NCI-H2171 (cell line): Measurements from ENCODE around the gene TMEM121.

ENCODE experiments used
- DNase-seq: peaks from one replicate; lab custom pipeline; 2025; lab: John Stamatoyannopoulos, UW

TMEM121 gene

GRCh38 chr14:105487449-105487985 is 38.9 kb upstream of the TMEM121 start:
- no peak for DNase-seq

- DNase-seq, result no peak
These were observed 38.2 kb upstream of the TMEM121 start for GRCh38 chr14:105487986-105488777.

GRCh38 chr14:105488781-105489541 is 37.4 kb upstream of the TMEM121 start:
- DNase-seq, result no peak

- peak; percentile 98 for DNase-seq
These were observed 36.7 kb upstream of the TMEM121 start for GRCh38 chr14:105489542-105490266.

DNA sequence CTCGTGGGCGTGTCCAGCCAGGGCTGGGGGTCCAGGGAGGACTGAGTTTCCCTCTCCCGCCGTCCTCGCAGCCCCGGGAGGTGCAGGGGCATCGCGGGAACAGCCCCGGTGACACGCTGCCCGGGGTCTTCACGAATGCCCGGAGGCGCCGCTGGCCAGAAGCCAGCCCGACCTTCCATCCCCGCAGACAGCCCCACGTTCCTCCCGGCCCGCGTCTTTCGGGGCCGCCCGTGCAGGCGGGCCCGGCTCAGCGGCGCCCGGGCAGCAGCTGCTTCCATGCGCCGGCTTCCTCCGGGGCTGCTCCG is 36.2 kb upstream of the TMEM121 start:
- no peak for DNase-seq

DNA sequence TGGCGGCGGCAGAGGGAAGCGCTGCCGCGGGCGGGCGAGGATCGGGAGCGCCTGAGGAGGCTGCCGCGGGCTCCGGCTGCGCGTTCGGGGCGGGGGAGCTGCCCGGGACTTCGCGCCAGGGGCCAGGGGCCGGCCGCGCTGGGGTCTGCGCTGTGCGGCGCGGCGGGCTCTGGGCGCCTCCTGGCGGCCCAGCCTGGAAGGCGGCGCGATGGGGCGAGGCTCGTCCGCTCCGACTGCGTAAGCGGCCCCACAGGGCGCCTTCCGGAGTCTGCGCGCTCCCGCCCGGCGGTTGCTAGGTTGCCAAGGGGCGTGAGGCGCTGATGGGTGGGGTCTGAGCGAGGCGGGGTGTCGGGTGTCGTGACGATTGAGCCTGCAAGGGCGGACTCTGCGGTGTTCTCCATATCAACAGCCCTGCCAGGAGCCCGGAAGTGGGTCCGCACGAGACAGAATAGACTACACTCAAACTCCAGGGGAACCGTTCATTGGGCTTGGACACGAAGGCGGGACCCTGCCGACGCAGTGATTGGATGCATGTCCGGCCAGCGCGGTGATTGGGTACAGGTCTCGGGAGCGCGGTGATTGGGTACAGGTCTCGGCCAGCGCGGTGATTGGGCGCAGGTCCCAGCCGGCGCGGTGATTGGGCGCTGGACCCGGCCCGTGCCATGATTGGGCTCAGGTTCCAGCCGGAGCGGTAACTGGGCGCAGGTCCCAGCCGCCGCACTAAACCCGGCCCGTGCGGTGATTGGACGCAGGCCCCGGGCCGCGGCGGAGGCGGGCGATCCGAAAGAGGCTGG is 35.6 kb upstream of the TMEM121 start, which contains the start of gene TEDC1:
TEDC1 (plus strand) TSS at position 675 of the 794 bp plus-strand sequence. CDS start 130 bp downstream, outside the sequence.
- DNase-seq, result peak; percentile 100

GRCh38 chr14:105491366-105491973 is 34.9 kb upstream of the TMEM121 start:
- DNase-seq, result peak; percentile 67

- no peak for DNase-seq
These were observed 34.1 kb upstream of the TMEM121 start for GRCh38 chr14:105492031-105492970.

- no peak for DNase-seq
These were observed 33.2 kb upstream of the TMEM121 start for GRCh38 chr14:105492971-105493871.

- DNase-seq, result peak; percentile 26
These were observed 32.3 kb upstream of the TMEM121 start for GRCh38 chr14:105493921-105494605.

DNA sequence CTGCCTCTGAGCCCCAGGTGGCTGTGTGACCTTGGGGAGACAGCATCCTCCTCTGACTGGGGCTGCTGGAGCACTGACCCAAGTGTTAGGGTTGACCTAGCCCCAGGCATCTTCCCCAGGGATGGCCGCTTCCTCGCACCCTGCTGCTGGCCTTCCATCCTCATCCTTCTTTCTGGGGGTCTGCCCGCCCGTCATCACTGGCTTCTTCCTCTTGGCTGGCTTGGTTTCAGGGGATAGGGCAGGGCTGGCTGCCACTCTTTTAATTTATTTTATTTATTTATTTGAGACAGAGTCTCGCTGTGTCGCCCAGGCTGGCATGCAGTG is 31.8 kb upstream of the TMEM121 start:
- DNase-seq, result no peak

DNA sequence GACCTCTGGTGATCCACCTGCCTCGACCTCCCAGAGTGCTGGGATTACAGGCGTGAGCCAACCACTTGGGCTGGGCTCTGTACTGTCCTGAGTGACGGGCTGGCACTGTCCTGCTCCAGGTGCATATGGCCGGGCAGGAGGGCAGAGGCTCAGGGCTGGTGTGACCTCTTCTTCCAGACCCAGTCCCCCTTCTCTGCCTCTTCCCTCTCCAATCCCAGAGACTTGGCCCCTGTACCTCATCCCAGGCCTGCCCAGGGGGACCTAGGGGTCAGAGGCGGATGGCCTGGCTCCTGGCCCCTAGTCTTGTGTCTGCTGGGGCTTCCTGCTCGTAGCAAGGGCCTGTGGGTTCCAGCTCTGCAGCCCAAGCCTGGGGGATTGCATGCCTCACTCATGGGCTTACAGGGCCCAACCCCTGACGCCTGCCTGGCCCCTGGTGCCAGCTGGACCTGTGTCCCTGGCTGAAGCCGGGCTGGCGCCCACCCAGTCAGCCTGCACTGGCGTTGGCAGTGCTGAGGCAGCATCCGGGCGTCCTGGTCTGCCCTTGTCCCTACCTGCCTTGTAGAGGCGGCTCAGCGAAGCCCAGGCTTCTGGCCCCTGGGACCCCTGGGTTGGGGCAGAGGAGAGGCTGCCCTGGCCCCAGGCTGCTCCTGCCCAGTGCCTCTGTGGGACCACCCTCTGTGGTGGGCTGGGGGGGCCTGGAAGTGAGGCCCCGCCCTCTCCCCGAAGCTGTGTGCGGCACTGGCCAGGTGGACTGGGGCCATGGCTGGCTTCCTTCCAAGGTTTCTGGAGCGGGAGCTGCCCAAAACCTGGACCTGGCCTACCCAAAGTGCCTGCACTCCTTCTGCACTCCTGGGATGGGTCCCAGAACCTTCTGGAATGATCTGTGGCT is 31.0 kb upstream of the TMEM121 start:
- no peak for DNase-seq

DNA sequence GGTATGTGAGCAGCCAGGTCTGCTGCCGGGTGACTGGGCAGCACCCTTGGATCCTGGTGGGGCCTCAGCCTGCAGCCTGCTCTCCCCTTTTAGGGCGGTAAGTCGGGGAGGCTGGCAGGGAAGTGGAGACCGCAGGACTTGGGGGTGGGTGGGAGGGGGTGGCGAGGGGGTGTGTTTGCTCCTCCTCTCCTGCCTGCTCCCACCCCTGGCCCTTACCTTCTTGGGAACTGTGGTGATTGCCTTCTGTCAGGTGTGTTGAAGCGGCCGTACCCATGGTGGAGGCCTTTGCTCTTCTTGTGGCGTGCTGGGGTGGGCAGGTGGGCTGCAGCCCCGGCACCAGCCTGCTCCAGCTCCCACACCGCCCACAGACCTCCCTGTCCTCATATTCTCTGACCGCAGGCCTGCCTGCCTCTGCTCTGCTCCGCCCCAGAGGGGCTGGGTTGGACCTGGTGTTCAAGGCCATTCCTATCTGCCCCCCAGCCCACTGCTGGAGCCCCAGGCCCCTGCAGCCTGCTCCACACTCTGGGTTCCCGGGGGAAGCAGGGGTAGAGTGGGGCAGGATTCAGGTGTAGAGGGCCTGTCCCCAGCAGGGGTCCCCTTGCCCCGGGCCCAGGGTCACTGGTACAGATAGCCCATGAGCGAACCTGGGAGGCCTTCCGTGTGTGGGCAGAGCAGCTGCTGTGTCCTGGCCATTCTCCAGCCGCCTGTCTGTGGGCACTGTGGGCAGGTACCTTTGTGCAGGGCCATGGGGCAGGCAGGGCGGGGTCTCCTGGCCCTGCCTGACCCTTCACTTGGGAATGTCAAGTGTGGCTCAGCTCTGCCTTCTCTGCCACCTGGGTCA is 30.2 kb upstream of the TMEM121 start:
- no peak for DNase-seq

DNA sequence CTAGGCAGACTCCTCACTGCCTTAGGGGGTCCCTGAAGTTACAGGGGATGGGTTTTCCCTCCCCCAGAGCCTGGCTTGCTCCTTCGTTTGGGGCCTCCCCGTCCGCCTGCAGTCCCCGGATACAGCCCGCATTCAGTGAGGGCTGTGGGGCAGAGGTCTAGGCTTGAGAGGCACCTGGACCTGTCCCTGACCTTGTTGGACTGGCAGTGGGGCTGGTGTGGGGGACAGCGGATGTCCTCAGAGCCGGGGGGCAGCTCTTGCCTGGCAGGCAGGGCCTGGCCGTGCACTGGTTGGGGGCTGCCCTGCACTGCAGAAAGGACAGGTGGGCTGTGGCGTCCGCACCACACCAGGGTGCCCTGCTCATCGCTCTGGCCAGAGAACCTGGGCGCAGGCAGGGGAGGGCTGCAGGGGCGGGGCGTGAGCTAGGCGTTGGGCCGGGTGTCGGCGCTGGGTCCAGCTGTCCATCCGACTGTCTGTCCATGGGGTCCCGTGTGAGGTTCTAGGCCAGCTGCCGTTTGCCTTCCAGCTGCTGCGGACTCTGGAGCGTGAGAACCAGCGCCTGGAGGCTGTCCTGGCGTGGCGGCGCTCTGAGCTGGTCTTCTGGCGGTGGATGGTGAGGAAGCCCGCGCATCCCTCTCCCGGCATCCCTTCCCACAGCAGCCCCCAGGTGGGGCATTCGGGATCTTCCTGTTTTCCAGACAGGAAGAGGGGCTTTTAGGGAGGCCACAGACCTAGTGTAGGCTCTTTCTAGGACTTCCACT is 29.4 kb upstream of the TMEM121 start:
- DNase-seq, result no peak

DNA sequence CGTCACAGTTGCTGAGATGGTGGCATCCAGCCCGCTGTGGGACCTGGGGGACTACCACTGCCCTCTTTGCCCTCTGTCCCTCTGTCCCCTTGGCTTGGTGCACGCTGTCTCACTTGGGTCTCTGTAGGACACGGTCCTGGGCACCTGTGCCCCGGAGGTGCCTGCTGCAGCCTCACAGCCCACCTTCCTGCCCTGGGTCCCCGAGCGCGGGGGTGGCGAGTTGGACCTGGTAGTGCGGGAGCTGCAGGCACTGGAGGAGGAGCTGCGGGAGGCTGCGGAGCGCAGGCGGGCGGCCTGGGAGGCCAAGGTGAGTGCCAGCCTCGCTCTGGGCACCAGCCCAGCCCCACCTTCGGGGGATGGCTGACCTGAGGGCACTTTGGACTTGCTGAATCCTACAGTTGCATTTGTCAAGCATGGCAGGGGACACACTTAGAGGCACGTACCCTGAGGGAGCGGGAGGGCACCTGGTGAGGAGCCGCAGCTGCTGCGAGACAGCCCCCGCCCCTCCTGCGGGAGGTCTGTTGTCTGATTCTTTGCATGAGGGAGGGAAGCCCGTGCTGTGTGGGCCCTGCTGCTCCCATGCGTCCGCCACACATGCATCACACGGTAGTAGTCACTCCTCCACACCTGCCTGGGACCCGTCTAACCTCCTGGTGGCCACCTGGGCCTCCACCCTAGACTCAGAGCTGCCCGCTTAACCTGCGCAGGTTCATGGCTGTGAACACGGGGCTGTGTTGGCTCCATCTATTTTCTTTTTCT is 28.5 kb upstream of the TMEM121 start:
- DNase-seq, result no peak
